ENCODE results near the gene LSM14A.

LSM14A gene

DNA sequence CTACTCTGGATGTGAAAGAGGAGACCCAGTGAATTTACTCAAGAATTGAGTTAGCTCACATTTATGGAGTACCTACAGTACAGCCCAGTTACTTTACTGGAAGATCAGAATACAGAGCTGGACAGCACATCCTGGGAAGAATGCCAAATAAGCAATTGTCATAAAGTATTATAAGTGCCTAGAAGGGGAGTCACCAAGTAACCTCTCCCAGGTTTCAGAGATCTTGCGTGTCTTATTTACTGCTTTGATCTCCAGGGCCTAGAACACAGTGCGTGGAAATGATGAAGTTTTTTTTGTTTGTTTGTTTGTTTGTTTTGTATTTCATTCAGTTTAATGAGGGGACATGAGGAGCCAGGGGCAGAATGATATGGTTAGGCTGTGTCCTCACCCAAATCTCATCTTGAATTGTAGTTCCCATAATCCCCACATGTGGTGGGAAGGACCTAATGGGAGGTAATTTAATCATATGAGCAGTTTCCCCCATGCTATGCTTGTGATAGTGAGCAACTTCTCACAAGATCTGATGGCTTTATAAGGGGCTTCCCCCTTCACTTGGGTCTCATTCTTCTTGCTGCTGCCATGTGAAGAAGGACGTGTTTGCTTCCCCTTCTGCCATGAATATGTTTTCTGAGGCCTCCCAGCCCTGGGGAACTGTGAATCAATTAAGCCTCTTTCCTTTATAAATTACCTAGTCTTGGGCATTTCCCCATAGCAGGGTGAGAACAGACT lies 87.2 kb downstream of the LSM14A start:
- no peak for DNase-seq

DNA sequence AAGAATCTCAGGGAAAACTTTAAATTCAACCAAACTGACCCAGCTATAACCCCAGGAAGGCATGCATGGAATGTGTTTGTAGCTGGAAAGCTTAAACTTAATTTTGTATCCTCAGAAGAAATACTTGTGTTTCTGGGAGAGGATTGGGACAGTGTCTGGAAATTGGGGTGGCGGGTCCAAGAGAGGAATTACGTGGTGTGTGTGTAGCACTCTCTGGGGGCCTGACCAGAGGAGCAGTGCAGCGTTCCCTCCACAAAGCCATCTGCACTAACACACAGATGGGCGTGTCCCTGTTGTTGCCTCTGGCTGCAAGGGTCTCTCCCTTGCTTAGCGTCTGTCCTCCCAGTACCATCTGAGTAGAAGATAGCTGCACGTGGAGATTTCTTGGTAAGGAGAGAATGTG lies 88.5 kb downstream of the LSM14A start:
- no peak for DNase-seq

DNA sequence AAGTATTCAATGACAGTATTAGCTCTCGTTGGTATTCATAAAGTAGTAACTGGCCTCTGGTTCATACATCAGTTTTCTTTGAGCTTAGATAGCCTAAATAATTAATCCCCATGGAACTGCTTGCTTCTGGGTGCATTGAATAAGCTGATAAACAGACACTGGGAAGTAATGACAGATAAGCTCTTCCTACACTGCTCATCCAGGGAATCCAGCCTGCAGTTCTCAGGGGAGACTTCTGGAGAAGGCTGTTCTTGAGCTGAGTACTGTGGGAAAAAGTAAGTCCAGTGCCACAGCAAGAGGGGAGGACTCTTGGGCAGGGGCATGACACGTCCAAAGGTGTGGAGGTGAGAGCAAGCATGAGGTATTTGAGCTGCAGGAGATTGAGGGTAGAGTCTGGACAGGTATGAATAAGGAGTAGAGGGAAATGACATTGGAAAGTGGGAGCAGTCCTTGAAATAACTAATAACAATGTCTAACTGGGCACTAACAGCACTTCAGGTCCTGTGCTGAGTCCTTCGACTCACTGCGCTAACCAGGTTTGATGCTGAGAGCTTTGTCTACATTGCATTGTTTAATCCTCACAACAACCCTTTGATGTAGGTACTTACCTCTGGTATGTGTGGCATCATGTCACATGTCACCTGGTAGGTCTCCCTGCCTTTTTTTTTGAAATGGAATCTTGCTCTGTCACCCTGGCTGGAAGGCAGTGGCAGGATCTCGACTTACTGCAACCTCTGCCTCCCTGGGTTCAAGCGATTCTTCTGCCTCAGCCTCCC lies 89.2 kb downstream of the LSM14A start:
- no peak for DNase-seq

DNA sequence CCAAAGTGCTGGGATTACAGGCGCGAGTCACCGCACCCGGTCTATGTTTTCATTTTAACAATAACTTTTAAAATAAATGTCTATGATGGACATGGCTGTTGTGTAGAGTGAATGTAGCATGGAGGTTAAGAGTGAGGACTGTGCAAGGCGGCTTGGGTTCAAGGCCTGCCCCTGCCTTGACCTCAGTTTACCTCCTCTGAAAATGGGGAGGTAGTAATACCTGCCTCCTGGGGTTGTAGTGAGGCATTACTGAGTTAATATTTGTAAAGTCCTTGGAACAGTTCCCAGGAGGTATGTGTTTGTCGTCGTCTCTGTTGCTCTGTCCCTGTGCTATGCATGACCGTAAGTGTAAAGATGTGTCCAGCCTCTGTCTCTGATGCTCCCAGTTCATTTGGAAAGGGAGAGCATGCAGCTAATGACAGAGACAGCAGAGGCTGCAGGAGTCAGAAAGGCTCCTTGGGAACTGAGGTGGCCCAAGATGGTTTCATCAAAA lies 91.5 kb downstream of the LSM14A start:
- DNase-seq: no peak

DNA sequence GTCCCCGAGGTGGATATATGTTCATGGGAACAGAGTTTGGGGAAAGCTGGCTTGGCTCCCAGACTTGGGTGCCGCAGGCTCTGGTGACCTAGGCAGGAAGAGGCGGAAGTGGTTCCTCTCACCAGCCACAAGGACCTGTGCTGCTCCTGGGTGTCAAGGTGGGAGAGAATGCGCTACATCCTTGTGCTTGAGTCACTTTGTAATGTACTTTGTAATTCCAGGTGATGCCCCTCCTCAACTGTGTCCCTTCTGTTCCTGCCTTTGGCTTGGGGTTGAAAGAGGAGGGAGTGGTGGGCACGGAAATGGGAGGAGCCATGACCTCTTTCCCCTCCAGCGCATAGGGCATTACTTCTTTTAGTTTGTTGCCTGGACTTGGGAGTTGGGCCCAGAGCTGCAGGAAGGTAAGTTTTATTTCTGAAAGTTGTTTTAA lies 92.9 kb downstream of the LSM14A start:
- DNase-seq: no peak

DNA sequence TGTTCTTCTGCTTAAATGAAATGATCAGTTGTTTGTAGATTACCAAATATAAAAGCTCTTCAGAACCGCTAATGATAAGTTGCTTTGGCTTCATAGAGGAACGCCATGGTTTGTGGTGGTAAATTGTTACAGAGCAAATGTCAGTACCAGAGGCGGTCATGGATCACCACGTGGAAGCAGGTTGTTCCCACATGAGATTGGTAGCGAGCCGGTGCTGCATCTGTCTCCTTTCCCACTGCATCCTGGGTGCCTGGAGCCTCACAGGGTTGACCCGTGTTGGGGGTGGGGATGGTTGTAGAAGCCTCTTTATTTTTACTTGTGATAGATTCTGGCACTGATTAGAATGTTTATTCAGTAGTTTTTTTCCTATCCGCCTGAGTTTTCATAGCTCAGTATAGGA lies 96.8 kb downstream of the LSM14A start:
- no peak for DNase-seq

DNA sequence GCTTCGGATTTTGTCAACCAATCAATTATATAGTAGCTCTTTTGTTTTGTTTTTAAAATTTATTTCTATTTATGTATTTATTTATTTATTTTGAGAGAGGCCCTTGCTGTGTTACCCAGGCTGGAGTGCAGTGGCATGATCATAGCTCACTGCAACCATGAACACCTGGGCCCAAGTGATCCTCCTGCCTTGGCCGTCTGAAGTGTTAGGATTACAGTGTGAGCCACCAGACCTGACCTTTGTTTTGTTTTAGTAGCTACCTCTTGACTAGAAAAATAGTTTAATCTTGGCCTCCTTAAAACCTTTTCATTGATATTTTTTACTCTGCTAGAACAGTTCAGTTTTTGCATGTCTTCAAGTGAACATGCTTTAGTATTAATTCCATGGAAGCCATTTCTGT lies 97.2 kb downstream of the LSM14A start:
- no peak for DNase-seq

DNA sequence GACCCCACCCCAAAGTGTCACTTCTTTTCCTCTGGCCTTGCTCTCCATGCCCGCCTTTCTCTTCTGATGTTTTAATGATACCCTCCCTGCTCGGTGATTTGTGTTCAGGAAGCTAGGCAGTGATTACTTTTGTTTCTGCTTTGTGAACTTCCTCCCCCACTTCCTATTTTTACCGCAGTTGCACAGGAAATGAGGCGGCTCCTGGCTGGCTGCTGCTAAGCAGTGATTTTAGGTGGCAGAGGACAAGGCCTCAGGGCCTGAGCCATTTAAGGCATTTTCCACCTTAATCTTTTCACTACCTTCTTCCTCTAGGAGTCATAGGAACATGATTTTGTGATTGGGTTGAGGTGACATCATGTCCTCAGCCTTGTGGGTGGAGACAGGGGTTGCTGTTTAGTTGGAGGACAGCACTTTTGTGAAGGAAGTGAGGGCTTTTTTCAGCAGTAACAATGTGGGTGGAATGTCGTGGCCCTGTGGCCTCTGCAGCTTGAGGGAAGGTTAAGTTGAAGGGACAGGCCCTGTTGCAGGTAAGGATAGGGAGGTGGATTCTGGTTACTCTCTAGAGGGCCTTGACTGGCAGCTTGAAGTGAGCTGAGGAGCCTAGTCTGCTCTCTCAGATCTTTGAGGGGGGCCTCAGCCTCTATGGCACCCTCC lies 97.8 kb downstream of the LSM14A start:
- DNase-seq: no peak

DNA sequence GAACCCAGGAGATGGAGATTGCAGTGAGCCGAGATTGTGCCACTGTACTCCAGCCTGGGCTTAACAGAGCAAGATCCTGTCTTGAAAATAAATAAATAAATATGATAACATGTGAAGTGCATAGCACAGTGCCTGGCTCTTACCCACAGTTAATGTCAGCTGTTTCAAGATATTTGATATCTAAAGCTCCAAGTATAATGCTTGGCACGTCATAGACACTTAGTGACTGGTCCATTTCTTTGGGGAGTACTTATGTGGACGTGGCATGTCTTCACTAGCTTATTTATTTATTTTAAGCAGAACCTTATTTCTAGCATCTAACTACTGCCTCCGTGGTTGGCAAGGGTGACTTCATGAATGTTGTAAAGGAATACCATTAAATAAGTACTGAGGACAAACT lies 100.8 kb downstream of the LSM14A start:
- DNase-seq: no peak

DNA sequence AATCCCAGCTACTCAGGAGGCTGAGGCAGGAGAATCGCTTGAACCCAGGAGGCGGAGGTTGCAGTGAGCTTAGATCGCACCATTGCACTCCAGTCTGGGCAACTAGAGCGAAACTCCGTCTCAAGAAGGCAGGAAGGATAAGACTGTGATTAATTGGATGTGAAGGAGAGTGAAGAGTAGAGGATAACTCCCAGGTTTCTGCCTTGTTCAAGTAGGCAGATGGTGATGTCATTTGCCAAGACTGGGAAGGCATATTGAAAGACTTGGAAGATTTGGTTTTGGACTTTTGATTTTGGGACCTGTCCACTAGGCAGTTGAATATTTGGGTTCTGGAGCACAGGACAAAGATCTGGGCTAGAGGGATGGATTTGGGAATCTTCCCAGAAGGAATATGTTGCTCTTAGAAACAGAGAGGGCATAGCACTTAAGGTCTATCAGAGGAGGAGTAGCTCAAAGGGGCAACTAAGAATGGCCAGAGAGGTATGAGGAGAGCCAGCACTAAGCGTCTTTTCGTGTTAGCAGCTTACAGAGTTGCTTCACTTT lies 102.1 kb downstream of the LSM14A start:
- no peak for DNase-seq

DNA sequence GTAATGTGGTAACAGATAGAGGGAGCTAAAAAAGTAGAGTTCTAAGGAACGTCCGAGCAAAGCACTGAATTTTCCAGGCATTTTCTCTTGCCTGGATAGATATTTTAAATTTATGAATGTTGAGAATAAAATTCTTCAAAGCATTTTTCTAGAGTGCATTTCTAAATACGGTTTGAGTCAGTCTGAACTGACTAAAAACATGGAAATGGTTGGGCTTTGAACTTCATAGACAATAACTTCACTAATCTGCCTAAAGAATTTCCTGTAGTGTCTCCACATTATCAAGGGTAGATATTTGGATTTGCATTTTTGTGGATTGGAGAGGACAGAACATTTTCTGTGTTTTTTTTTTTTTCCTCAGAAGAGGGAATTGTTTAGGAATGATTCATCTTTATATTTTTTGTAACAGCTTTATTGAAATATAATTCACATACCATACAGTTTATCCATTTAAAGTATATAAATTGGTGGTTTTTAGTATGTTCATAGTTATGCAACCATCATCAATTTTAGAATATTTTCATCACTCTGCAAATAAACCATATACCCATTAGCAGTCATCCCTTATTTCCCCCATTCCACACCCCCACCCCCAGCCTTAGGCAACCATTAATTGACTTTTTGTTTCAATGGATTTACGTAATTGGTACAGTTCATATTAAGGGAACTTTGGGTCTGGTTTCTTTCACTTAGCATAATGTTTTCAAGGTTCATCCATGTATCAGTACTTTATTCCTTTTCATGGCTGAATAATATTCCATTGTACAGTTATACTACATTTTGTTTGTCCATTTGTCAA lies 102.7 kb downstream of the LSM14A start:
- DNase-seq: no peak

DNA sequence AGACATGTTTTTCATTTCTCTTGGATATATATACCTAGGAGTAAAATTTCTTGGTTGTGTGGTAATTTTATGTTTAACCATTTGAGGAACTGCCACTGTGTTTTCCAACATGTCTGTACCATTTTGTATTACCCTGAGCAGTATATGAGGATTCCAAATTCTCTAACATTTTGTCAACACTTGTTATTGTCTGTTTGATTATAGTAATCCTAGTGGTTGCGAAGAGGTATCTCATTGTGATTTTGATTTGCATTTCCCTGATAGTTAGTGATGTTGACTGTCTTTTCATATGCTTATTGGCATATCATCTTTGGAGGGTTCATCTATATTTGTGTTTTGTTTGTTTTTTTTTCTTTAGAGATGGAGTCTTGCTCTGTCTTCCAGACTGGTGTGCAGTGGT lies 103.4 kb downstream of the LSM14A start:
- no peak for DNase-seq

DNA sequence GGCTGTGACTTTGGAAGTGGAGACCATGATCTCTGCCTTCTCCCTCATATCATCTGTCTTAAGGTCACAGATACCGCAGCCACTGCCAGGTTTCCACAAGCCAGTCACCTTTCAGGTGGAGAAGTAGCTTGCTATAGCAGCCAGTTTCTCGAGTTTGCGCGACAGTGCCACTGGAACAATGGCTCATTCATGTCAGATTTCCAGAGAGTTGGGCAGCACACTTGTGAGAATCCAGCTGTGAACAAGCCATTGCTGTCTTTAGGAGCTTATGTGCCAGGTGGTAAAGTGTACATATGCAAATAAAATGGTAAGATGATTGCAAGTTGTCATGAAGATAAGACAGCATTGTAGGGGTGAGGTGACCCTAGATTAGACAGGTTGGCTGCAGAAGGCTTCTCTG lies 104.3 kb downstream of the LSM14A start:
- DNase-seq: no peak

DNA sequence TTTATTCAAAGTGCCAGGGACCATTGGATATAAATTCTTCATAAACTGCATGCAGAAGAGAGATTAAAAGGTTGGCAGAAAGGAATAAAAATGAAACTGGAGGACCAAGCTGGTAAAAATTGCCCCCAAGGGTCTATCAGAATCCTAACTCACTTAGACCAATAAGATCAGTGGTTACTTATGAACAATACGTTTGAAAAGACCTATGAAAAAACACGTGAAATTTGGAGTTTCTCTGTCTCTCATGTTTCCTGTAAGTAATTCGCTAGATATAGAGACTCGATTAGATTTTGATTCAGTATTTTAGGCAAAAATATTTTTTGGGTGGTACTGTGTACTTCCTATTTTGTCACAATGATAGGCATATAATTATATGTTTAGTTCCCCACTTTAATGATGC lies 104.9 kb downstream of the LSM14A start:
- no peak for DNase-seq

DNA sequence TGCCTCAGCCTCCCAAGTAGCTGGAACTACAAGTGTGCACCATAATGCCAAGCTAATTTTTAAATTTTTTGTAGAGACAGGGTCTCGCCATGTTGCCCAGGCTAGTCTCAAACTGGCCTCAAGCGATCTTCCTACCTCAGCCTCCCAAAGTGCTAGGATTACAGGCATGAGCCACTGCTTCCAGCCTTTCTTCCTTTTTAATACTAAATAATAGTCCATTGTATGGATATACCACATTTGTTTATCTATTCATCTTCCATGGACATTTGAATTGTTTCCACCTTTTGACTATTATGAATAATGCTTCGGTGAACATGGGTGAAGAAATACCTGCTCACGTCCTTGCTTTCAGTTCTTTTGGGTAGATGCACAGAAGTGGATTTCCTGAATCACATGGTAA lies 106.5 kb downstream of the LSM14A start:
- no peak for DNase-seq

Measured in NCI-H187 treated with DMSO at 0.1 percent for 48 hours (cell line).